ENCODE results near the gene TMEM72.

TMEM72 gene

DNA sequence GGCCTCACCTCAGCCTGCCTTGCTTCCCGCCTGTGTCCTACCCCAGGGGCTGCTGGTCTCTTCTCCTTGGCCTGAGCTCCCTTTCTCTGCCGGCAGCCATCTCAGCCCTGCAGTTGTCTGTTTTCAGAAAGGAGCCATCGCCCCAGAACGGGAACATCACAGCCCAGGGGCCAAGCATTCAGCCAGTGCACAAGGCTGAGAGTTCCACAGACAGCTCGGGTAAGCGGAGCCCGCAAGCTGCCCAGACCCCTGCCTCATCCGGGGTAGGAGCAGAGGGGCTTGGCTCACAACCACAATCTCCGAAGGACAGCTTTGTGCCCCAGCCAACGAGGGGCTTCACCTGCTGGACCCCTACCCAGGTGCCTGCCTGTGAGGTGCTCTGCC is 72.8 kb downstream of the TMEM72 start:
- Histone ChIP-seq H3K9ac (ENCODE audit: low read depth, low read length) (no peak overlapping the region), H3K27me3 (ENCODE audit: control insufficient read depth, insufficient read depth, low read length) (no peaks in the 10 kb centered on the region)

DNA sequence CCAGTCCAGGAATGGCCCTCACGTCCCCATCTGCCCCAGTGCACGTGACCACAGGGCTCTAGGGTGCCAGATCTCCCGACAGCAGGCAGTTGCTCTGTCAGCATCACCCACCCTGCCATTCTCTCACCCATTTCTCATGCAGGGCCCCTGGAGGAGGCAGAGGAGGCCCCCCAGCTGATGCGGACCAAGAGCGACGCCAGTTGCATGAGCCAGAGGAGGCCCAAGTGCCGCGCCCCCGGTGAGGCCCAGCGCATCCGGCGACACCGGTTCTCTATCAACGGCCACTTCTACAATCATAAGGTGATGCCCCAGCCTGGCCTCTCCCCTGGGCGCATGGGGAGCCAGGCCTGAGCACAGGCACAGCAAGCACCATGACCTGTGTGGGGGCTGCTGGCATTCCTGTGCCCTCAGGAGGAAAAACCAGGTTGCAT is 73.5 kb downstream of the TMEM72 start:
- no peak overlapping the region for H3K4me3 ChIP-seq (ENCODE audit: low read depth, low read length)
- no peaks in the 10 kb centered on the region for H3K36me3 ChIP-seq (ENCODE audit: control insufficient read depth, insufficient read depth, low read length)
- no peak overlapping the region for H3K9ac ChIP-seq (ENCODE audit: low read depth, low read length)
- H3K4me1 ChIP-seq (ENCODE audit: control insufficient read depth, insufficient read depth, low read length) = peaks cover 38% of the 10 kb centered on the region
- H3K9me3 ChIP-seq (ENCODE audit: control insufficient read depth, insufficient read depth, low read length) = no peaks in the 10 kb centered on the region
- no peaks in the 10 kb centered on the region for H3K27me3 ChIP-seq (ENCODE audit: control insufficient read depth, insufficient read depth, low read length)

More for the DNA sequence above, 72.8 kb downstream of the TMEM72 start:
- no peaks in the 10 kb centered on the region for H3K9me3 ChIP-seq (ENCODE audit: control insufficient read depth, insufficient read depth, low read length)
- H3K4me1 ChIP-seq (ENCODE audit: control insufficient read depth, insufficient read depth, low read length) = peaks cover 38% of the 10 kb centered on the region
- no peaks in the 10 kb centered on the region for H3K36me3 ChIP-seq (ENCODE audit: control insufficient read depth, insufficient read depth, low read length)
- no peak overlapping the region for H3K4me3 ChIP-seq (ENCODE audit: low read depth, low read length)

DNA sequence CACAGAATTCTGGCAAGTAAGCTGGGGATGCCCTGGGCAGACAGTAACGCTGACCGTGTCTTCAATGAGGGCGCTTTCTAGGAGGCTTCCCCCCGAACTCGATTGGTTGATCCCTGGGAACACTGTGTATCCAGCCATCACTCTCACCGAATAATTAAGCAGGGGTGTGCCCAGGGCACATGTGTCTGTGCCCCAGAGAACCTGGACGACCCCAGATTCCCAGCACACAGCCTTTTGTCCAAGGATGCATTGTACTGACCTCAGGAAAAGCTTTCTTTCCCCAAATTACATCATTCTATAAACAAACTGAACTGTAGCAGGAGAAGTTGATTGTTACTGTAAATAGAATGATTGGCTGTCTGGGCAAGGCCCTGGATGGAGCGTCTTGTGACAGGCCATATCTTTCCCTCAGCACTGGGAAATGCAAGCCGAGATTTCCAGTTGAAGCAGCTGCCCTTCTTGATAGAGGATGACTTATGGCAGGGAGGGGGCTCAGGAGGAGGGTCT is 74.1 kb downstream of the TMEM72 start:
- Histone ChIP-seq H3K9ac (ENCODE audit: low read depth, low read length) (no peak overlapping the region), H3K4me1 (ENCODE audit: control insufficient read depth, insufficient read depth, low read length) (peaks cover 37% of the 10 kb centered on the region), H3K4me3 (ENCODE audit: low read depth, low read length) (no peak overlapping the region), H3K27me3 (ENCODE audit: control insufficient read depth, insufficient read depth, low read length) (no peaks in the 10 kb centered on the region), H3K36me3 (ENCODE audit: control insufficient read depth, insufficient read depth, low read length) (no peaks in the 10 kb centered on the region), H3K9me3 (ENCODE audit: control insufficient read depth, insufficient read depth, low read length) (no peaks in the 10 kb centered on the region)

DNA sequence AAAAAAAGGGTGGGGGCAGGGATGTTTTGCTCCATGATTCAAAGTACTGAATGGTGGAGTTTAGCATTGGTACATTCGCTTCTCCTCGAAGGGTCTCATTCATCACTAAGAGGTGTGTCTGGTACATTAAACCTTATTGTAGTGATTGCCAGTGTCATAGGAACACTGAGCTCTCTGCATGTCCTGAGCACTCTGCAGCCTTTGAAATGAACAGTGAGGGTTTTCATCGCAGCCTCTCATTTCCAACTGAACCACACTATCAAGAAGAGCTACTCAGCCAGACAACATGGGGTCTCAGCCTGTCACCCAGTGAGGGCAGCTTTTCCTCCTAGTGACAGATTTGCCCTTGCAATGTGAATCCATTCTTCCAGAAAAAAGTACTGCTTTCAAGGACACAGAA is 75.0 kb downstream of the TMEM72 start:
- Histone ChIP-seq H3K9me3 (ENCODE audit: control insufficient read depth, insufficient read depth, low read length) (no peaks in the 10 kb centered on the region), H3K4me1 (ENCODE audit: control insufficient read depth, insufficient read depth, low read length) (peaks cover 38% of the 10 kb centered on the region), H3K4me3 (ENCODE audit: low read depth, low read length) (no peak overlapping the region), H3K9ac (ENCODE audit: low read depth, low read length) (no peak overlapping the region), H3K36me3 (ENCODE audit: control insufficient read depth, insufficient read depth, low read length) (no peaks in the 10 kb centered on the region), H3K27me3 (ENCODE audit: control insufficient read depth, insufficient read depth, low read length) (no peaks in the 10 kb centered on the region)
